Parathyroid adenoma (tissue), 2 donors: ENCODE data around the gene RASSF3.

Experiments
- H2AFZ ChIP-seq: fragments of 300-600 bp; sonication (generic); one replicate; pipeline ENCODE4 v1.7.0; 2017; ENCODE audit warnings: antibody characterized with exemption, mild to moderate bottlenecking
- H3K27ac ChIP-seq: fragments of 300-600 bp; sonication (generic); one replicate; pipeline ENCODE4 v1.7.0; 2017
- H3K27me3 ChIP-seq: fragments of 300-600 bp; sonication (generic); one replicate; pipeline ENCODE4 v1.7.0; 2017; ENCODE audit warnings: low read length; ENCODE audit not compliant: control insufficient read depth, insufficient read depth
- H3K36me3 ChIP-seq: fragments of 300-600 bp; sonication (generic); one replicate; pipeline ENCODE4 v1.7.0; 2017; ENCODE audit warnings: low read length; ENCODE audit not compliant: control insufficient read depth, insufficient read depth
- H3K4me1 ChIP-seq: fragments of 300-600 bp; sonication (generic); one replicate; pipeline ENCODE4 v1.7.0; 2017; ENCODE audit warnings: control low read depth
- H3K4me2 ChIP-seq: fragments of 300-600 bp; sonication (generic); one replicate; pipeline ENCODE4 v1.7.0; 2017; ENCODE audit warnings: low read length
- H3K4me3 ChIP-seq: fragments of 300-600 bp; sonication (generic); one replicate; pipeline ENCODE4 v1.7.0; 2017; ENCODE audit warnings: low read depth, low read length
- H3K79me2 ChIP-seq: fragments of 300-600 bp; sonication (generic); one replicate; pipeline ENCODE4 v1.7.0; 2017; ENCODE audit warnings: control low read depth
- H3K9ac ChIP-seq: fragments of 300-600 bp; sonication (generic); one replicate; pipeline ENCODE4 v1.7.0; 2017; ENCODE audit warnings: mild to moderate bottlenecking
- H3K9me3 ChIP-seq: fragments of 300-600 bp; sonication (generic); one replicate; pipeline ENCODE4 v1.7.0; 2017; ENCODE audit warnings: low read length; ENCODE audit not compliant: control insufficient read depth
- TF ChIP-seq, protein P1 (sequence below): fragments of 300-600 bp; sonication (generic); IDR thresholded peaks from one replicate; pipeline ENCODE4 v1.7.0; 2017; ENCODE audit warnings: antibody characterized with exemption, mild to moderate bottlenecking
- donor health status: primary hyperparathyroidism.

RASSF3 gene

DNA sequence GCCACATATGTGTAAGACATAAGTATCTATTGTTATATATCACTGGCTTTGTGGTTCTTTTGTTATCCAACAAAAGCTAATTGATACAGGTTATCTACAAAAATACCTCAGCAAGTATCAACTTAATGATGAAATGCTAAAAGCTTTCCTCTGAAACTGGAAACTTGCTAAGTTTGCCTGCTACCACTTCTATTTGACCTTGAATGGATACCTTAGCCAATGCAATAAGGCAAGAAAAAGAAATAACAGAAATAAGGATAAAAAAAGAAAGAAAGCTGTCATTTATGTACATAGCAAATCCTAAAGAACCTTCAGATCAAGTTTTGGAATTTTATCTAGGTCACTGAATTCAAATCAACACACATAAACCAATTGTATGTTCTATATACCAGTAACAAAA lies 35.5 kb upstream of the RASSF3 start:
- Histone ChIP-seq H3K4me3 (no peak overlapping the region), H3K9ac (no peak overlapping the region), H3K27me3 (no peaks in the 10 kb centered on the region), H3K9me3 (no peaks in the 10 kb centered on the region), H3K79me2 (no peaks in the 10 kb centered on the region), H3K27ac (no peak overlapping the region), H2AFZ (no peak overlapping the region), H3K4me2 (no peak overlapping the region), H3K36me3 (no peaks in the 10 kb centered on the region), H3K4me1 (no peaks in the 10 kb centered on the region)
- TF ChIP-seq, protein P1, sequence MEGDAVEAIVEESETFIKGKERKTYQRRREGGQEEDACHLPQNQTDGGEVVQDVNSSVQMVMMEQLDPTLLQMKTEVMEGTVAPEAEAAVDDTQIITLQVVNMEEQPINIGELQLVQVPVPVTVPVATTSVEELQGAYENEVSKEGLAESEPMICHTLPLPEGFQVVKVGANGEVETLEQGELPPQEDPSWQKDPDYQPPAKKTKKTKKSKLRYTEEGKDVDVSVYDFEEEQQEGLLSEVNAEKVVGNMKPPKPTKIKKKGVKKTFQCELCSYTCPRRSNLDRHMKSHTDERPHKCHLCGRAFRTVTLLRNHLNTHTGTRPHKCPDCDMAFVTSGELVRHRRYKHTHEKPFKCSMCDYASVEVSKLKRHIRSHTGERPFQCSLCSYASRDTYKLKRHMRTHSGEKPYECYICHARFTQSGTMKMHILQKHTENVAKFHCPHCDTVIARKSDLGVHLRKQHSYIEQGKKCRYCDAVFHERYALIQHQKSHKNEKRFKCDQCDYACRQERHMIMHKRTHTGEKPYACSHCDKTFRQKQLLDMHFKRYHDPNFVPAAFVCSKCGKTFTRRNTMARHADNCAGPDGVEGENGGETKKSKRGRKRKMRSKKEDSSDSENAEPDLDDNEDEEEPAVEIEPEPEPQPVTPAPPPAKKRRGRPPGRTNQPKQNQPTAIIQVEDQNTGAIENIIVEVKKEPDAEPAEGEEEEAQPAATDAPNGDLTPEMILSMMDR = no peak

DNA sequence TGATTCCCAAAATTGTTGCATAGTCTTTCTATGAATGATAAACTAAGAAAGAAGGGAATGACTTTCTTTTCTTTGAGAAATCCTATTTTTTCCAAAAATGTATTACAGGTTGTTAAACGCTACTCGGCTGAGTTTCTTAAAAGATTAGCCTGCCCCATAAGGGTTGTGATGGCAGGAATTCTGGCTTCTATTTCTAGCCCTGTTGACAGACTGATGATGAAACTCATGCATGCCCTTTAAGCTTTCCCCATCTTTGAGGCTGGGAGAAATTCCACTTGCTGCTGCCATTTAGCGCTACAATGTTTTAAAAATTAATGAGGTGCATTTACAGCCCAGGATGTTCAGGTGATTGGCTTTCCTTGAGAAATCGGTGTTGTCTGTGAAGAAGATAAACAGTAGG lies 33.2 kb upstream of the RASSF3 start:
- no peak overlapping the region for H3K4me2 ChIP-seq
- no peaks in the 10 kb centered on the region for H3K79me2 ChIP-seq
- no peaks in the 10 kb centered on the region for H3K4me1 ChIP-seq
- H2AFZ ChIP-seq = no peak overlapping the region
- H3K36me3 ChIP-seq = no peaks in the 10 kb centered on the region
- TF ChIP-seq, protein P1 = no peak
- no peak overlapping the region for H3K4me3 ChIP-seq
- H3K9me3 ChIP-seq = no peaks in the 10 kb centered on the region
- no peak overlapping the region for H3K9ac ChIP-seq
- H3K27ac ChIP-seq = no peak overlapping the region
- no peaks in the 10 kb centered on the region for H3K27me3 ChIP-seq

DNA sequence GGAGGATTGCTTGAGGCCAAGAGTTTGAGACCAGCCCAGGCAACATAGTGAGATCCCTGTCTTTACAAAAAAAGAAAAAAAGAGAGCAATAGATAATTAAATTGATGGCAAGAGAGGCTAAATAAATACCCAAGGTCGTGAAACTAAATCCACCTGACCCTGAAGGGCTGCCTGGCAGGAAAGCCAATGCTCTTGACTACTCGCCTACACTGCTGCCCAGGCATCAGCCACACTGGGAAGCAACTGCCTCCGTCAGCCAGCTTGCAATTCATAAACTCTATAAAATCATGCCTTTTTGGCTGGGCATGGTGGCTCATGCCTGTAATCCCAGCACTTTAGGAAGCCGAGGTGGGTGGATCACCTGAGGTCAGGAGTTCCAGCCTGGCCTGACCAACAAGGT lies 31.7 kb upstream of the RASSF3 start:
- no peak overlapping the region for H3K27ac ChIP-seq
- TF ChIP-seq, protein P1 = no peak
- no peak overlapping the region for H3K9ac ChIP-seq
- no peak overlapping the region for H3K4me2 ChIP-seq
- no peak overlapping the region for H2AFZ ChIP-seq
- no peaks in the 10 kb centered on the region for H3K9me3 ChIP-seq
- H3K4me1 ChIP-seq = no peaks in the 10 kb centered on the region
- no peak overlapping the region for H3K4me3 ChIP-seq
- H3K27me3 ChIP-seq = no peaks in the 10 kb centered on the region
- H3K36me3 ChIP-seq = no peaks in the 10 kb centered on the region
- no peaks in the 10 kb centered on the region for H3K79me2 ChIP-seq

DNA sequence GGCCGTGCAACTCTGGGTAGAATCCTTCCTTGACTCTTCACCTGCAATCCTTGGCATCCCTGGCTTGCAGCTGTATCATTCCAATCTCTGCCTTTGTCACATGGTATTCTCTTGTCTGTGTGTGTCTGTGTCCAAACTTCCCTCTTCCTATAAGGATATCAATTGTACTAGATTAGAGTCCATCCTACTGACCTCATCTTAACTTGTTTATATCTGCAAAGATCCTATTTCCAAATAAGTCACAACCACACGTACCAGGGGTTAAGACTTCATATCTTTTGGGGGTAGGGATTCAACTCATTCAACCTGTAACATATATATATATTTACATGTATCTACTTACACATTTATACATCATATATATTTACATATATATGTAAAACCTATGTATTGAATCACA lies 29.6 kb upstream of the RASSF3 start:
- Histone ChIP-seq H3K27ac (no peak overlapping the region), H2AFZ (no peak overlapping the region), H3K4me1 (peaks cover 5% of the 10 kb centered on the region), H3K9ac (no peak overlapping the region), H3K79me2 (no peaks in the 10 kb centered on the region), H3K4me3 (no peak overlapping the region), H3K9me3 (no peaks in the 10 kb centered on the region), H3K27me3 (no peaks in the 10 kb centered on the region), H3K36me3 (no peaks in the 10 kb centered on the region), H3K4me2 (no peak overlapping the region)
- TF ChIP-seq, protein P1 = no peak

DNA sequence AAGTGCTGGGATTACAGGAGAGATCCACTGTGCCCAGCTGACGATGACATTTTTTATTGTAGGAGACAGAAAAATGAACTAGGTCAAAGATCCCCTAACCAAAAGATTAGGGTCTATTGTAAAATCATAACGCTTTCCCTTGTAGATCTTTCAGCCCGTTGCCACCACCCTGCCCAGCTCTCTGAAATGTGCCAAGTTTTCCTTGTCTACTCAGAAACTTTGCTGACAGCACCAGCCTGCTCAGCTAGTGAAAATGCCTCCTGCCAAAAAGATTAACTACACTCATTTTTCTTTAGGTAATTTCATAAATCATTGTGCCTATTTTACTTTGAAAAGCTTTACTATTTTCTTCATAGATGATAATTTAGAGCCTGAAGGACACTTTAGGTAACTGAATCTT lies 28.2 kb upstream of the RASSF3 start:
- H3K4me2 ChIP-seq = no peak overlapping the region
- no peaks in the 10 kb centered on the region for H3K36me3 ChIP-seq
- no peak overlapping the region for H3K27ac ChIP-seq
- H3K4me1 ChIP-seq = peaks cover 5% of the 10 kb centered on the region
- H3K9ac ChIP-seq = no peak overlapping the region
- H3K79me2 ChIP-seq = no peaks in the 10 kb centered on the region
- H2AFZ ChIP-seq = no peak overlapping the region
- H3K4me3 ChIP-seq = no peak overlapping the region
- no peaks in the 10 kb centered on the region for H3K9me3 ChIP-seq
- H3K27me3 ChIP-seq = no peaks in the 10 kb centered on the region
- TF ChIP-seq, protein P1 = no peak
